IMR-90 (cell line): Measurements from ENCODE around the gene RASGRP1. TPM values are rescaled to one million over a fixed set of nuclear protein-coding genes. Genes with fewer than 3 reads are reported as not detected.

Source experiments
- ATAC-seq: fragments of 200-7000 bp; cut with Tn5 transposase; 2 replicates; pipeline ENCODE4 v1.9.1; 2020; ENCODE audit warnings: low read depth, mild to moderate bottlenecking, moderate library complexity
- BruUV-seq: library from RNA; stranded (reverse); fragments of 400-500 nt; replicated peaks from 2 replicates; lab custom pipeline; 2021; lab: Mats Ljungman, UMichigan
- CTCF ChIA-PET: fragments of 300-600 bp; formaldehyde crosslinking; extraction: SDS; loops from one replicate; lab custom pipeline; 2021; ENCODE audit warnings: antibody characterized with exemption; lab: Yijun Ruan, JAX
- POLR2A ChIA-PET: fragments of 300-600 bp; sonication (Branson Sonifier 250); formaldehyde crosslinking; loops from one replicate; lab custom pipeline; 2022; ENCODE audit warnings: antibody characterized with exemption; ENCODE audit not compliant: unreplicated experiment; lab: Charles Lee
- DNase-seq: peaks from one replicate; pipeline ENCODE4 v3.0.0; 2013
- H2AFZ ChIP-seq: replicated peaks from 2 replicates; pipeline ENCODE3; 2013; ENCODE audit warnings: low read length, mild to moderate bottlenecking; ENCODE audit not compliant: poor library complexity
- H2AK5ac ChIP-seq: 2 replicates; pipeline ENCODE4 v1.6.1; 2013; ENCODE audit warnings: low read depth, low read length, inconsistent platforms
- H2AK9ac ChIP-seq: replicated peaks from 2 replicates; pipeline ENCODE3; 2013; ENCODE audit warnings: mild to moderate bottlenecking, low read depth, low read length, moderate library complexity; ENCODE audit not compliant: poor library complexity
- H2BK120ac ChIP-seq: 2 replicates; pipeline ENCODE4 v1.6.1; 2013; ENCODE audit warnings: low read depth, low read length, inconsistent platforms
- H2BK15ac ChIP-seq: 3 replicates; pipeline ENCODE4 v1.6.1; 2013; ENCODE audit warnings: low read depth, low read length, inconsistent platforms
- H2BK20ac ChIP-seq: 2 replicates; pipeline ENCODE4 v1.6.1; 2013; ENCODE audit warnings: low read depth, mild to moderate bottlenecking, inconsistent platforms, low read length, moderate library complexity
- H2BK5ac ChIP-seq: 2 replicates; pipeline ENCODE4 v1.6.1; 2013; ENCODE audit warnings: mild to moderate bottlenecking, low read depth, low read length, inconsistent platforms; ENCODE audit not compliant: poor library complexity, severe bottlenecking
- H3K14ac ChIP-seq: replicated peaks from 2 replicates; pipeline ENCODE4 v1.6.1; 2013; ENCODE audit warnings: low read depth, low read length, inconsistent platforms
- H3K18ac ChIP-seq: 2 replicates; pipeline ENCODE4 v1.6.1; 2013; ENCODE audit warnings: low read depth, low read length, control low read depth
- H3K23ac ChIP-seq: 2 replicates; pipeline ENCODE4 v1.6.1; 2013; ENCODE audit warnings: low read depth, low read length, inconsistent platforms
- H3K27ac ChIP-seq: 2 replicates; pipeline ENCODE4 v1.5.1; 2013; ENCODE audit warnings: mild to moderate bottlenecking, control low read depth, low read length; ENCODE audit not compliant: insufficient read depth
- H3K27me3 ChIP-seq: 2 replicates; pipeline ENCODE4 v1.6.1; 2013; ENCODE audit warnings: low read length; ENCODE audit not compliant: control insufficient read depth, insufficient read depth
- H3K36me3 ChIP-seq: 2 replicates; pipeline ENCODE4 v1.6.1; 2013; ENCODE audit warnings: low read length, mixed read lengths; ENCODE audit not compliant: control insufficient read depth, insufficient read depth
- H3K4ac ChIP-seq: 2 replicates; pipeline ENCODE4 v1.6.1; 2013; ENCODE audit warnings: low read depth, low read length, inconsistent platforms
- H3K4me1 ChIP-seq: 2 replicates; pipeline ENCODE4 v1.6.1; 2013; ENCODE audit warnings: low read length, mixed read lengths; ENCODE audit not compliant: control insufficient read depth, insufficient read depth
- H3K4me2 ChIP-seq: 2 replicates; pipeline ENCODE4 v1.6.1; 2013; ENCODE audit warnings: low read depth, mild to moderate bottlenecking, control low read depth, low read length, moderate library complexity
- H3K4me3 ChIP-seq: 2 replicates; pipeline ENCODE4 v1.5.1; 2013; ENCODE audit warnings: low read depth, mild to moderate bottlenecking, control low read depth, low read length, moderate library complexity; ENCODE audit not compliant: insufficient read depth
- H3K56ac ChIP-seq: 2 replicates; pipeline ENCODE4 v1.6.1; 2013; ENCODE audit warnings: low read length, inconsistent platforms; ENCODE audit not compliant: insufficient read depth; ENCODE audit errors: extremely low read depth
- H3K79me1 ChIP-seq, 2 experiments: 2 replicates each; pipeline ENCODE4 v1.6.1; 2013; ENCODE audit warnings: low read length in 2 of 2, inconsistent platforms in 1 of 2, low read depth in 1 of 2
- H3K9ac ChIP-seq: 2 replicates; pipeline ENCODE4 v1.6.1; 2013; ENCODE audit warnings: low read depth, low read length, control low read depth
- H3K9me1 ChIP-seq: 2 replicates; pipeline ENCODE4 v1.6.1; 2013; ENCODE audit warnings: low read length, inconsistent platforms; ENCODE audit not compliant: insufficient read depth
- H3K9me3 ChIP-seq: 2 replicates; pipeline ENCODE4 v1.6.1; 2013; ENCODE audit warnings: low read length; ENCODE audit not compliant: control insufficient read depth, insufficient read depth
- H4K20me1 ChIP-seq: 2 replicates; pipeline ENCODE4 v1.6.1; 2013; ENCODE audit warnings: low read length, inconsistent platforms; ENCODE audit not compliant: insufficient read depth
- H4K5ac ChIP-seq: 2 replicates; pipeline ENCODE4 v1.6.1; 2013; ENCODE audit warnings: mild to moderate bottlenecking, low read depth, low read length, control low read depth
- H4K8ac ChIP-seq, 2 experiments: 2 replicates each; pipeline ENCODE4 v1.6.1; 2013; ENCODE audit warnings: low read depth in 2 of 2, low read length in 2 of 2, control low read depth in 1 of 2, inconsistent platforms in 1 of 2
- H4K91ac ChIP-seq: 2 replicates; pipeline ENCODE4 v1.6.1; 2013; ENCODE audit warnings: low read depth, low read length, inconsistent platforms; ENCODE audit not compliant: insufficient read depth
- BHLHE40 ChIP-seq: fragments of 150-350 bp; IDR thresholded peaks from 2 replicates; pipeline ENCODE4 v1.6.1; 2016; ENCODE audit warnings: mild to moderate bottlenecking, low read depth, low read length
- CEBPB ChIP-seq: IDR thresholded peaks from 2 replicates; pipeline ENCODE4 v1.6.1; 2012; ENCODE audit warnings: low read depth, low read length, improper control_type of control experiment
- CTCF ChIP-seq: conservative IDR thresholded peaks from 2 replicates; pipeline ENCODE4 v1.5.1; 2012; ENCODE audit warnings: mild to moderate bottlenecking, low read depth, low read length, improper control_type of control experiment
- FOS ChIP-seq: fragments of 150-350 bp; IDR thresholded peaks from 2 replicates; pipeline ENCODE4 v1.6.1; 2016; ENCODE audit warnings: low read depth, low read length
- MAFK ChIP-seq: IDR thresholded peaks from 2 replicates; pipeline ENCODE4 v1.6.1; 2012; ENCODE audit warnings: low read depth, low read length, improper control_type of control experiment
- MAZ ChIP-seq: IDR thresholded peaks from 2 replicates; pipeline ENCODE4 v1.6.1; 2012; ENCODE audit warnings: low read depth, mild to moderate bottlenecking, low read length, improper control_type of control experiment, moderate library complexity, borderline replicate concordance
- MXI1 ChIP-seq: IDR thresholded peaks from 2 replicates; pipeline ENCODE4 v1.6.1; 2012; ENCODE audit warnings: low read depth, mild to moderate bottlenecking, low read length, moderate library complexity, borderline replicate concordance
- NFE2L2 ChIP-seq: fragments of 150-350 bp; IDR thresholded peaks from 2 replicates; pipeline ENCODE4 v1.6.1; 2016; ENCODE audit warnings: low read depth, mild to moderate bottlenecking, low read length
- POLR2A ChIP-seq: IDR thresholded peaks from 2 replicates; pipeline ENCODE4 v1.6.1; 2012; ENCODE audit warnings: mild to moderate bottlenecking, low read depth, low read length
- RAD21 ChIP-seq: IDR thresholded peaks from 2 replicates; pipeline ENCODE4 v1.6.1; 2012; ENCODE audit warnings: low read length, improper control_type of control experiment
- RCOR1 ChIP-seq: IDR thresholded peaks from 2 replicates; pipeline ENCODE4 v1.6.1; 2012; ENCODE audit warnings: mild to moderate bottlenecking, low read length, improper control_type of control experiment; ENCODE audit not compliant: insufficient replicate concordance
- SMC3 ChIP-seq: fragments of 150-350 bp; IDR thresholded peaks from 2 replicates; pipeline ENCODE4 v1.6.1; 2016; ENCODE audit warnings: low read depth, mild to moderate bottlenecking, antibody characterized with exemption, low read length, moderate library complexity
- USF2 ChIP-seq: fragments of 150-350 bp; IDR thresholded peaks from 2 replicates; pipeline ENCODE4 v1.6.1; 2017; ENCODE audit warnings: mild to moderate bottlenecking, antibody characterized with exemption, low read length, low read depth
- WGBS, 2 experiments: methylation state at CpG; one replicate each; pipeline versions ENCODE4 v1.1.5 to v1.1.7; 2013; ENCODE audit warnings: missing lambda C conversion rate in 2 of 2; ENCODE audit not compliant: insufficient read length in 1 of 2; ENCODE audit errors: extremely low coverage in 2 of 2; 5-methylcytosine and 5-hydroxymethylcytosine counted together
- dilution Hi-C: fragments of 300-500 bp; cut with HindIII; formaldehyde crosslinking; loops from one replicate; pipeline ENCODE4 v1.14.3; 2018; ENCODE audit warnings: low sequenced_read_pairs; ENCODE audit not compliant: unreplicated experiment
- in situ Hi-C: fragments of 300-500 bp; cut with MboI; formaldehyde crosslinking; loops from 3 replicates; pipeline ENCODE4 v1.14.3; 2019; ENCODE audit warnings: low sequenced_read_pairs, inconsistent platforms, mixed read lengths
- intact Hi-C: fragments of 100-400 bp; cut with micrococcal nuclease; formaldehyde crosslinking; loops from 2 replicates; pipeline ENCODE4 v1.10.0; 2022
- polyA plus RNA-seq, 3 experiments: library from polyadenylated mRNA; depleted of rRNA; stranded (reverse); fragments of >200 nt; gene quantifications; 2 replicates each; pipeline ENCODE4 v1.2.3, GENCODE V29; 2012; ENCODE audit warnings: low replicate concordance in 1 of 3
- total RNA-seq: library from RNA; depleted of rRNA; stranded (reverse); fragments of >200 nt; gene quantifications from 2 replicates; pipeline ENCODE4 v1.2.3, GENCODE V29; 2012

RASGRP1 gene
- total and polyA plus RNA-seq, 2 of the 4 experiments (the other 2 are of a cell fraction), result 1.4 to 3.2 TPM

GRCh38 chr15:38441130-38441519 is 123.5 kb downstream of the RASGRP1 start:
- no peaks in the 10 kb centered on the region for H3K36me3 ChIP-seq
- no peak overlapping the region for H3K4me3 ChIP-seq
- H3K27ac ChIP-seq, result no peak overlapping the region
- H2BK120ac ChIP-seq, result no peak overlapping the region
- H3K4me2 ChIP-seq, result no peak overlapping the region
- no peak overlapping the region for H4K5ac ChIP-seq
- no peaks in the 10 kb centered on the region for H3K4me1 ChIP-seq
- no peak overlapping the region for H2AFZ ChIP-seq
- no peaks in the 10 kb centered on the region for H3K79me1 ChIP-seq
- H3K18ac ChIP-seq, result no peak overlapping the region
- no peak overlapping the region for H3K56ac ChIP-seq
- DNase-seq (no peak), ATAC-seq (no peak)
- 43% methylated on average over 1 of the region's 3 CpGs; no CpG with 5 or more reads in 1 of the 2 experiments for WGBS, 2 experiments
- ChIA-PET POLR2A (no interaction called here), CTCF (interaction anchor here (0.6 to 2.6 kb wide), 14 partner anchors 10 to 257 kb away, joined by 3 to 25 read pairs (median 4); partner anchors contain the start of genes FAM98B and SPRED1)
- intact Hi-C loops, result no loop called here
- peaks cover 26% of the 10 kb centered on the region for H3K27me3 ChIP-seq
- TF ChIP-seq POLR2A, result no peak
- TF ChIP-seq MAZ, result no peak
- no peak for TF ChIP-seq RCOR1
- no peak for TF ChIP-seq FOS
- no peak for TF ChIP-seq NFE2L2
- TF ChIP-seq RAD21, result no peak
- TF ChIP-seq CEBPB, result no peak
- TF ChIP-seq MAFK, result no peak
- TF ChIP-seq SMC3, result no peak
- no peak for TF ChIP-seq BHLHE40
- TF ChIP-seq CTCF, result no peak
- TF ChIP-seq USF2, result no peak
- TF ChIP-seq MXI1, result no peak
- H2AK5ac ChIP-seq, result no peak overlapping the region
- H2AK9ac ChIP-seq, result no peak overlapping the region
- H3K23ac ChIP-seq, result no peak overlapping the region
- H2BK20ac ChIP-seq, result no peak overlapping the region
- in situ Hi-C loops, result loop anchor here (25.0 kb wide), 1 partner anchor 246 kb away; no protein-coding TSS in a partner anchor
- no peaks in the 10 kb centered on the region for H3K9me1 ChIP-seq
- H4K8ac ChIP-seq, result no peak overlapping the region
- H2BK5ac ChIP-seq, result no peak overlapping the region
- no peaks in the 10 kb centered on the region for H4K20me1 ChIP-seq
- H3K9me3 ChIP-seq, result peaks cover 4% of the 10 kb centered on the region; the same call in 1 of the 2 replicates
- H3K4ac ChIP-seq, result no peak overlapping the region
- no TSS peak for BruUV-seq
- no peak overlapping the region for H3K9ac ChIP-seq
- no peak overlapping the region for H4K91ac ChIP-seq
- no peak overlapping the region for H2BK15ac ChIP-seq
- no peak overlapping the region for H3K14ac ChIP-seq
- dilution Hi-C loops, result no loop called here
